Tibial nerve (tissue), 4 donors: Measurements from ENCODE around the gene STOM.

Experiments
- CTCF ChIP-seq, 5 experiments: fragments of 200-600 bp in 3 of 5; fragments of 450-650 bp in 2 of 5; sonication (generic) in 3 of 5; IDR thresholded peaks; one replicate each; pipeline ENCODE4 v1.5.1; 2016 to 2019; ENCODE audit warnings: antibody characterized with exemption in 5 of 5, mild to moderate bottlenecking in 3 of 5, moderate library complexity in 2 of 5
- EP300 ChIP-seq, 2 donors: sonication (generic); formaldehyde crosslinking; IDR thresholded peaks; one replicate each; pipeline ENCODE4 v1.6.1; 2017; ENCODE audit warnings: antibody characterized with exemption in 2 of 2, mild to moderate bottlenecking in 1 of 2
- POLR2A ChIP-seq, 2 donors: fragments of 450-650 bp; IDR thresholded peaks; one replicate each; pipeline ENCODE4 v1.6.1; 2017; ENCODE audit warnings: antibody characterized with exemption in 2 of 2, mild to moderate bottlenecking in 2 of 2, moderate library complexity in 2 of 2

- TF ChIP-seq POLR2A (IDR thresholded peaks at IDR 0.05) (no peak), CTCF (IDR thresholded peaks at IDR 0.05) (no peak), EP300 (IDR thresholded peaks at IDR 0.05) (no peak)
Measured at GRCh38 chr9:121411993-121412392, 41.9 kb upstream of the STOM start.
